ENCODE data around the gene TRDN. TPM values are rescaled to one million over a fixed set of nuclear protein-coding genes. Genes with fewer than 3 reads are reported as not detected.

The TRDN gene
- total and polyA plus RNA-seq, 2 experiments from 2014 or later = 0.10 to 0.48 TPM

DNA sequence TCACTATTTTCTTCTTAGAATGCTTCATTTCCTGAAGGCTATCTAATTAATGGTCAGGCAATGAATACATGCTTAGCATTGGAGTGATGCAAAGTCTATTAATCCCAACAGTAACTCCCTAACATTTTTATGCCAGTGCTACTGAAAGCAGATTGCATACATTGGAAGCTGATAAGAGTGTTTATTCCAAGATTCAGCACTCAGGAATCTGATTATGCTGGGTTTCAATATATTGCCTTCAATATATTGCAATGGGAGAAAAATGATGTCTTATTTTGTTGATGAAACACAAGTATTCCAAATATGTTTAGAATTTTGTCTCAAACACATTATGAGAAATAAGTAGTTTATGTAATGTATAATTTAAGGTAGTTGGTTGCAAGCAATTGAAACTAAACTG is 26.7 kb upstream of the TRDN start:
- Histone ChIP-seq H3K27me3 (no peaks in the 10 kb centered on the region), H3K9me2 (replicated peaks; ENCODE audit: insufficient read depth) (no peaks in the 10 kb centered on the region), H2AFZ (no peak overlapping the region), H3K27ac (no peak overlapping the region), H3K9me3 (ENCODE audit: low read depth) (no peaks in the 10 kb centered on the region), H3K4me3 (no peak overlapping the region), H3K4me2 (no peak overlapping the region), H3K79me2 (no peaks in the 10 kb centered on the region), H3K36me3 (replicated peaks; ENCODE audit: insufficient read depth, low read depth) (no peaks in the 10 kb centered on the region), H4K20me1 (ENCODE audit: insufficient read depth, poor library complexity, severe bottlenecking) (no peaks in the 10 kb centered on the region), H3K4me1 (ENCODE audit: insufficient read depth) (no peaks in the 10 kb centered on the region)
- DNase-seq (ENCODE audit: low spot score) = no peak
- no peak for TF ChIP-seq EZH2 (IDR thresholded peaks at IDR 0.05; ENCODE audit: borderline replicate concordance)
- TF ChIP-seq, protein P1, sequence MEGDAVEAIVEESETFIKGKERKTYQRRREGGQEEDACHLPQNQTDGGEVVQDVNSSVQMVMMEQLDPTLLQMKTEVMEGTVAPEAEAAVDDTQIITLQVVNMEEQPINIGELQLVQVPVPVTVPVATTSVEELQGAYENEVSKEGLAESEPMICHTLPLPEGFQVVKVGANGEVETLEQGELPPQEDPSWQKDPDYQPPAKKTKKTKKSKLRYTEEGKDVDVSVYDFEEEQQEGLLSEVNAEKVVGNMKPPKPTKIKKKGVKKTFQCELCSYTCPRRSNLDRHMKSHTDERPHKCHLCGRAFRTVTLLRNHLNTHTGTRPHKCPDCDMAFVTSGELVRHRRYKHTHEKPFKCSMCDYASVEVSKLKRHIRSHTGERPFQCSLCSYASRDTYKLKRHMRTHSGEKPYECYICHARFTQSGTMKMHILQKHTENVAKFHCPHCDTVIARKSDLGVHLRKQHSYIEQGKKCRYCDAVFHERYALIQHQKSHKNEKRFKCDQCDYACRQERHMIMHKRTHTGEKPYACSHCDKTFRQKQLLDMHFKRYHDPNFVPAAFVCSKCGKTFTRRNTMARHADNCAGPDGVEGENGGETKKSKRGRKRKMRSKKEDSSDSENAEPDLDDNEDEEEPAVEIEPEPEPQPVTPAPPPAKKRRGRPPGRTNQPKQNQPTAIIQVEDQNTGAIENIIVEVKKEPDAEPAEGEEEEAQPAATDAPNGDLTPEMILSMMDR (IDR thresholded peaks at IDR 0.05; ENCODE audit: poor library complexity) = no peak
- TF ChIP-seq EZH2phosphoT487 (IDR thresholded peaks at IDR 0.05; ENCODE audit: low read depth, severe bottlenecking, unreplicated experiment) = no peak

- Histone ChIP-seq H3K9me2 (replicated peaks; ENCODE audit: insufficient read depth) (no peaks in the 10 kb centered on the region), H3K4me3 (no peak overlapping the region), H3K36me3 (replicated peaks; ENCODE audit: insufficient read depth, low read depth) (no peaks in the 10 kb centered on the region), H3K4me2 (no peak overlapping the region), H3K79me2 (no peaks in the 10 kb centered on the region), H3K27me3 (no peaks in the 10 kb centered on the region), H3K27ac (no peak overlapping the region), H2AFZ (no peak overlapping the region), H3K4me1 (ENCODE audit: insufficient read depth) (no peaks in the 10 kb centered on the region), H3K9me3 (ENCODE audit: low read depth) (no peaks in the 10 kb centered on the region), H4K20me1 (ENCODE audit: insufficient read depth, poor library complexity, severe bottlenecking) (no peaks in the 10 kb centered on the region)
- TF ChIP-seq, protein P1 (IDR thresholded peaks at IDR 0.05; ENCODE audit: poor library complexity) = no peak
- no peak for TF ChIP-seq EZH2phosphoT487 (IDR thresholded peaks at IDR 0.05; ENCODE audit: low read depth, severe bottlenecking, unreplicated experiment)
- TF ChIP-seq EZH2 (IDR thresholded peaks at IDR 0.05; ENCODE audit: borderline replicate concordance) = no peak
- 85% methylated on average over 3 of the region's 3 CpGs for WGBS (ENCODE audit: low lambda C conversion rate, missing lambda C conversion rate)
- no peak for DNase-seq (ENCODE audit: low spot score)
These were observed 26.0 kb upstream of the TRDN start for GRCh38 chr6:123662757-123663156.

- H3K9me3 ChIP-seq (ENCODE audit: low read depth) = no peaks in the 10 kb centered on the region
These were observed 24.5 kb upstream of the TRDN start for GRCh38 chr6:123661105-123661891.

More at GRCh38 chr6:123661105-123661891, 24.5 kb upstream of the TRDN start:
- Histone ChIP-seq H3K4me3 (no peak overlapping the region), H3K4me2 (no peak overlapping the region), H2AFZ (no peak overlapping the region), H3K36me3 (replicated peaks; ENCODE audit: insufficient read depth, low read depth) (no peaks in the 10 kb centered on the region), H3K4me1 (ENCODE audit: insufficient read depth) (no peaks in the 10 kb centered on the region), H3K79me2 (no peaks in the 10 kb centered on the region), H3K27me3 (no peaks in the 10 kb centered on the region), H4K20me1 (ENCODE audit: insufficient read depth, poor library complexity, severe bottlenecking) (no peaks in the 10 kb centered on the region), H3K27ac (no peak overlapping the region), H3K9me2 (replicated peaks; ENCODE audit: insufficient read depth) (no peaks in the 10 kb centered on the region)
- no peak for TF ChIP-seq EZH2 (IDR thresholded peaks at IDR 0.05; ENCODE audit: borderline replicate concordance)
- no peak for TF ChIP-seq EZH2phosphoT487 (IDR thresholded peaks at IDR 0.05; ENCODE audit: low read depth, severe bottlenecking, unreplicated experiment)
- TF ChIP-seq, protein P1 (IDR thresholded peaks at IDR 0.05; ENCODE audit: poor library complexity) = no peak
- 93% methylated on average over 5 of the region's 5 CpGs for WGBS (ENCODE audit: low lambda C conversion rate, missing lambda C conversion rate)
- DNase-seq (ENCODE audit: low spot score) = no peak
